ENCODE measurements around the gene SMIM29.

The SMIM29 gene

GRCh38 chr6:34248727-34249468, at the start of gene SMIM29:
Gene SMIM29, minus strand, starts transcription at chr6:34249006. Its CDS starts 1,215 bp downstream, at chr6:34247791.
- Mint-ChIP-seq H3K4me1 (peaks cover 41% of the 10 kb centered on the region), H3K4me3 (peak within 1 kb of the TSS; percentile 89), H3K27ac (peak within 1 kb of the TSS; percentile 91), H3K36me3 (peaks cover 49% of the 10 kb centered on the region), H3K9me3 (no peaks in the 10 kb centered on the region)
- ATAC-seq (peak; percentile 87), DNase-seq (ENCODE audit: low spot score in 2 of 2) (peak; percentile 99)

DNA sequence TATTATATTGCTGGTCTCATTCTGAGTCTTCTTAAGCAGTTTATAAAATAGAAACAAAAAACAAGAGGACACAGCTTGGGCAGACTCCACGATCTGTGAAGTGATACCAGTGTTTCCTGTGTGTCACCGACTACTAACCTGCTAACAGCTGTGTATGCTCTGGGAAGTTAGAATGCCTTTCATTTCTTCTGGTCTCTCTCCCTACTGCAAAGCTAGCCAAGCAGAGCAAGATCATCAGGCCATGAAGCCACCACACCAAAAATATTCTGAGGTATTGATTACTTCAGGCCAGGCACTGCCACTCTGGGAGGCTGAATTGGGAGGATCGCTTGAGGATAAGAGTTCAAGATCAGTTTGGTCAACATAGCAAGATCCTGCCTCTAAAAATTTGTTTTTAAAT, 46.9 kb upstream of the SMIM29 start:
- Mint-ChIP-seq H3K4me3 (no peak overlapping the region), H3K4me1 (peaks cover 6% of the 10 kb centered on the region), H3K27ac (peak overlapping the region; percentile 66), H3K9me3 (no peaks in the 10 kb centered on the region), H3K36me3 (peaks cover 41% of the 10 kb centered on the region)
- DNase-seq (ENCODE audit: low spot score in 2 of 2) (no peak), ATAC-seq (peak; percentile 96)

GRCh38 chr6:34292954-34293353, 44.1 kb upstream of the SMIM29 start:
- H3K4me3 Mint-ChIP-seq: no peak overlapping the region
- ATAC-seq (no peak), DNase-seq (ENCODE audit: low spot score in 2 of 2) (no peak)
- no peak overlapping the region for H3K27ac Mint-ChIP-seq
- H3K4me1 Mint-ChIP-seq: peaks cover 6% of the 10 kb centered on the region
- no peaks in the 10 kb centered on the region for H3K9me3 Mint-ChIP-seq
- peaks cover 65% of the 10 kb centered on the region for H3K36me3 Mint-ChIP-seq

GRCh38 chr6:34289137-34289536, 40.3 kb upstream of the SMIM29 start:
- Mint-ChIP-seq H3K9me3 (no peaks in the 10 kb centered on the region), H3K36me3 (peaks cover 62% of the 10 kb centered on the region), H3K4me3 (no peak overlapping the region), H3K4me1 (no peaks in the 10 kb centered on the region), H3K27ac (peak overlapping the region; percentile 72)
- no peak for ATAC-seq
- DNase-seq (ENCODE audit: low spot score in 2 of 2): no peak

- DNase-seq (ENCODE audit: low spot score in 2 of 2) (peak in 1 of 2 donors; percentile 54), ATAC-seq (peak; percentile 66)
- no peaks in the 10 kb centered on the region for H3K9me3 Mint-ChIP-seq
- H3K36me3 Mint-ChIP-seq: peaks cover 57% of the 10 kb centered on the region
- H3K27ac Mint-ChIP-seq: peak overlapping the region; percentile 72
- no peaks in the 10 kb centered on the region for H3K4me1 Mint-ChIP-seq
- H3K4me3 Mint-ChIP-seq: no peak overlapping the region
Measured at GRCh38 chr6:34288581-34288980, 39.8 kb upstream of the SMIM29 start.

DNA sequence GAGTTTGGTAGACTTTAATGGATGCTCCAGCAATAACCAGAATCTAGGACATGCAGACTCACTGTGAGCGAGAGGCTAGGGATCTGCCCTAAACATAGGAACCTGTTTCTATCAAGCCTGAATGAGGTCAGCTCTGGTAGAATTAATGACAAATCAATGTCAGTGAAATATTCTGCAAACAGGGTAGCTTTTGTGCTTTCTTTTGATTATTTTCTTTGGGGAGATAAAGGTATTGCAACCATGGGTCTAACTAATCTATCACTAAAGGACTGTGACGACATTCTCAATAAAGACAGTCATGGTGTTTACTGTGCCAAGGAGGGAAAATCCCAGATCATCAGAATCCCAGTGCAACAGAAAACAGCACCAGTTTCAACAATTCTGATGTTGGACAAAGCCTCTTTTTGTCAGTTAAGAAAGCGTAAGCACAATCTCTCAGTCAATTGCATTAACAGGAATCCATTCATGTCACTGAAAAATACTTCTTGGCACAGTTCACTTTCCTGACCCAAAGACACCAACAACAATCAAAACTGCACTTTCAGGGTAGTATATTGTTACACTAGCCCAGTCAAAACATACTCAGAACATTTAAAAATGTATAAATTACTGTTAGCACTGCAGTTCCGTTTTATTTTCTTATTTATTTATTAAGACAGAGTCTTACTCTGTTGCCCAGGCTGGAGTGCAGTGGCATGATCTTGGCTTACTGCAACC, 36.8 kb upstream of the SMIM29 start:
- ATAC-seq (no peak), DNase-seq (ENCODE audit: low spot score in 2 of 2) (no peak)
- no peaks in the 10 kb centered on the region for H3K4me1 Mint-ChIP-seq
- peak overlapping the region; percentile 50 for H3K27ac Mint-ChIP-seq
- H3K4me3 Mint-ChIP-seq: no peak overlapping the region
- peaks cover 38% of the 10 kb centered on the region for H3K36me3 Mint-ChIP-seq
- no peaks in the 10 kb centered on the region for H3K9me3 Mint-ChIP-seq

DNA sequence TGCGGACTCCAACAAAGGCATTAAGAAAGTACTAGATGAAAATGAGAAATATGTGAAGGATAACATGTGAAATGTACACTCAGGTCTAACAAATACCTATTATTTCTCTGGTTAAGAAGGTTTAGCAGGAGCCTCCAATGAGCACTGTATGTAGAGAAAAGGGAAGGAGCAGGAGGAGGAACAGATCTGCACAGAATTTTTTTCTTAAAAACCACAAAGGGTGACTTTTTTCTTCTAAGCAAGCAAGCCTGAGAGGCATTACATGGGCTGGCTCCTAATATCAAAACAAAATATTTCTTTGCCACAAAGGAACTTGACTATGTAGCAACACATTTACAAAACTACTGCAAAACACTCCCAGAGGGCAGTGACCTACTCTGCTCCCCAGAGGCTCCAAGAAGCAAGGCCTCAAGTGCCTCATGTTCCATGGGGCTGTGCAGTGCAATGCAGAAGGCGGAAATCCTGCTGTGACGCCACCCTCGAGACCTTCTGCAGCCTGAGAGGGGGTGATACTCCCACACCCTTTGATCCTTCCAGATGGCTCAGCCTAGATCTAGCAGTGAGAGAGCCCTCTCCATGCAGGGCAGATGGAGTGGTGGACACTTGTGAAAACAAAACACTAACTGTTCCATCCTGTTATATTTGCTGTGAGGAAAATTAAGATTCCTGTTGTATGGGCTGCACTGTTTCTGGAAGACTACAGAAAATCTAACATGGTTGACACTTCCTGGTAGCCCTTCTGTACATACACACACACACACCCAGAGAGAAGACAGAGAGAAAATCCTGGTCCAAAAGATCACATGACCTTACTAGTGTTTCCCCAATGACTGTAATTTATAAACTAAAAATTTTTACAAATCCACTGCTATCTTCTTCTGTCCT, 36.0 kb upstream of the SMIM29 start:
- DNase-seq (ENCODE audit: low spot score in 2 of 2) (no peak), ATAC-seq (no peak)
- H3K4me1 Mint-ChIP-seq: no peaks in the 10 kb centered on the region
- no peak overlapping the region for H3K4me3 Mint-ChIP-seq
- peak overlapping the region; percentile 50 for H3K27ac Mint-ChIP-seq
- peaks cover 33% of the 10 kb centered on the region for H3K36me3 Mint-ChIP-seq
- no peaks in the 10 kb centered on the region for H3K9me3 Mint-ChIP-seq

- Mint-ChIP-seq H3K4me1 (peaks cover 5% of the 10 kb centered on the region), H3K36me3 (peaks cover 15% of the 10 kb centered on the region), H3K4me3 (no peak overlapping the region), H3K9me3 (no peaks in the 10 kb centered on the region), H3K27ac (no peak overlapping the region)
- no peak for ATAC-seq
- no peak for DNase-seq (ENCODE audit: low spot score in 2 of 2)
Measured at GRCh38 chr6:34281702-34282334, 33.0 kb upstream of the SMIM29 start.

- H3K9me3 Mint-ChIP-seq: no peaks in the 10 kb centered on the region
- no peak for DNase-seq (ENCODE audit: low spot score in 2 of 2)
- peaks cover 9% of the 10 kb centered on the region for H3K4me1 Mint-ChIP-seq
- ATAC-seq: no peak
- peaks cover 6% of the 10 kb centered on the region for H3K36me3 Mint-ChIP-seq
- no peak overlapping the region for H3K4me3 Mint-ChIP-seq
- no peak overlapping the region for H3K27ac Mint-ChIP-seq
Measured at GRCh38 chr6:34280216-34280615, 31.4 kb upstream of the SMIM29 start.

DNA sequence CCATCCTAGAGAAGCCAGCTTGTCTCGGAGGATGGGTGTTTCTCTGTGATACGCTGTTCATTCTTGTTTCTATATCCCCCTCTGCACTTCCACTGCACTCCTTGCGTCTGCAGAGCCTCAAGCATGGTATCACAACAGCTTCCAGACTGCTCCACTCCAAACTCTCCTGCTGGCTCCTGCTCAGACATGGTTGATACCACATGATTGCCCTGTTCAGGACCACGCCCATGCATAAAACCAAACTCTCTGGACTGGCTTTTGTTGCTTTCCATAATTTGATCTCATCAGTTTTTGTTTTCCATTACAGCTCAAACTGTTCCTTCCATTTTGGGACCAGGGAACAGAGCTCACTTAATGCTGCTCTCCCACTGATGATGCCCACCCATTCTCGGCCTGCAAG, 30.0 kb upstream of the SMIM29 start:
- H3K36me3 Mint-ChIP-seq: peaks cover 6% of the 10 kb centered on the region
- no peaks in the 10 kb centered on the region for H3K9me3 Mint-ChIP-seq
- no peak overlapping the region for H3K27ac Mint-ChIP-seq
- H3K4me3 Mint-ChIP-seq: no peak overlapping the region
- DNase-seq (ENCODE audit: low spot score in 2 of 2): no peak
- H3K4me1 Mint-ChIP-seq: peaks cover 9% of the 10 kb centered on the region
- ATAC-seq: no peak

DNA sequence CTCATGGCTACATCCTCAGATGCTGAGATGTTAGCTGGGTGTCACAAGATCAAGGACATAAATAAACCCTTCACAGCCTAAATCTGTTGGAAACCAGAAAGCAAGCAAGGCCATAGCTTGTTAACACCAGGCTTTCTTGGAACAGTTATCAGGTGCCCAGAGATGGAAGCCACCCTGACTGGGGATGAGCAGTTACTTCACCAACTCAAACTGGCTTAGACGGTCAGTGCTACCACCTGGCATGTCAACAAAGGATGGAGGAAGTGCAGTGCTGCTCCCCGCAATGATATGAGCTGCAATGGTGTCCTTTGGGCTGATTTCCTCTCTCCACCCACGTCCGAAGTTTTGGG, 28.9 kb upstream of the SMIM29 start:
- DNase-seq (ENCODE audit: low spot score in 2 of 2) (no peak), ATAC-seq (no peak)
- Mint-ChIP-seq H3K9me3 (no peaks in the 10 kb centered on the region), H3K4me1 (peaks cover 9% of the 10 kb centered on the region), H3K36me3 (peaks cover 6% of the 10 kb centered on the region), H3K27ac (peak overlapping the region; percentile 5), H3K4me3 (no peak overlapping the region)

DNA sequence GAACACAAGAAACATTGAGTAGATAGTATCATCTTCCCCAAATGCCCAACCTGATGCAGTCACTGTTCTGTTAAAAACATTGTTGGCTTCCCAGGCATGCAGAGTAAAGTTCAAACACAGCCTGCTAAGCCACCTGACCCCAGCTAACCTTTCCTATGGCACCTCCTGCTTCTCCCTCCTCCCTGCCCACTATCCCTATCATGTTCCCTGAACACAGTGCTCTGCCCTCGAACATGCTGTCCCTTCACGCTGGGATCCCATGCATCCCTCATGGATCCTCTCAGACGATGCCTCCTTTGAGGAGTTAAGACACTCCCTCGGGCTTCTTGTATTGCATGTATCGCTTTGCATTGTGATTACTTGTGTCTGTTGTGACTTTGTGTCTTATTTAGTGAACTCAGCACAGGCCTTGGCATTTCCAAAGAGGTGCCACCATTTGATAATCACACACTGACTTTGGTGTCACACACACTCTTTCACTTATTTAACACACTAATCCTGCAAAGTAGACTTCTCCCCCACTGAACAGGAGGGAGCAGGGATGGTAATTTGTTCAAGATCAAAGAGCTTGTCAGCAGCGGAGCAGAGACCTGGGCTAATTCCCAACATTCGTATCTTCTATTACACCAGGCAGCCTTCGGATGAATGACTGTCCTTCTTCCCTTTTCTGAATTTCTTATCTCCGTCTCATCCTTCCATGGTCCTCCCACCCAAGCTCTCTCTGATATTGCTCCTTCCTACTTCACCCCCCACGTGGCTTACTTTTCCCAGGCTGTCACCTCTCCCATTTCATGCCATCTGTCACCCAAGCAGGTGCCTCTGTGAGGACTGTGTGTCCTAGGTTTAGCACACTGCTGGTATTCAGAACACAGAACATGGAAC, 28.3 kb upstream of the SMIM29 start:
- no peak for DNase-seq (ENCODE audit: low spot score in 2 of 2)
- Mint-ChIP-seq H3K9me3 (no peaks in the 10 kb centered on the region), H3K27ac (peak overlapping the region; percentile 5), H3K4me1 (peaks cover 9% of the 10 kb centered on the region), H3K4me3 (no peak overlapping the region), H3K36me3 (peaks cover 6% of the 10 kb centered on the region)
- ATAC-seq: no peak

- DNase-seq (ENCODE audit: low spot score in 2 of 2): no peak
- H3K27ac Mint-ChIP-seq: no peak overlapping the region
Measured at GRCh38 chr6:34276191-34276590, 27.4 kb upstream of the SMIM29 start.

DNA sequence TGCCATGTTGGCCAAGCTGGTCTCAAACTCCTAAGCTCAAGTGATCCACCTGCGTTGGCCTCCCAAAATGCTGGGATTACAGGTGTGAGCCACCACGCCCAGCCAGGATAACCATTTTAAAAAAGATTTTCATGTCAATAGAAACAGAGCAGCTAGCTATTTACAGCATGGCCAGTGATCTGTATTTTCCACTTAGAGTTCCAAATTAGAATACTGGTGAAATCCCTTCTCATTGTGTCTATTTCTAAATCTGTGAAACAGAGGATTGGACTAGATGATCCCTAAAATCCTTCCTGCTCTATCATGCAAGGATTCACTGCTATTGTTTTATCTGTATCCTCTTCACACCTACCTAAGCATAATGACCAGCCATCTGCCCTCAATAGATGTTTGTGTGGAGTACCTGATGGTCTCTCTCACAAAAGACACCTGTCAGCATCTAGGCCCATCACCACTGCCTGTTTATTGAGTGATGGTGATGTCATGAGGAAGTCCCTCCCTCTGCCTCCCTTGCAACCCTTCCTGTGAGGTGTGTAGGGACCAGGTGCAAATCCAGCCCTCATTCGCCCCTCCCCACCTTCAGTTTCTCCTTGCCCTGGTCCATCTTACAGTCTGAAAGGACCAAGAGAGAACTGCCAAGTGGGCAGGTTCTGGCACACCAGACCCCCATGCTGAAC, 26.5 kb upstream of the SMIM29 start:
- ATAC-seq (peak; percentile 16), DNase-seq (ENCODE audit: low spot score in 2 of 2) (no peak)
- H3K36me3 Mint-ChIP-seq: peaks cover 6% of the 10 kb centered on the region
- H3K4me3 Mint-ChIP-seq: no peak overlapping the region
- H3K27ac Mint-ChIP-seq: no peak overlapping the region
- H3K4me1 Mint-ChIP-seq: peaks cover 9% of the 10 kb centered on the region
- no peaks in the 10 kb centered on the region for H3K9me3 Mint-ChIP-seq

More at GRCh38 chr6:34276191-34276590, 27.4 kb upstream of the SMIM29 start:
- H3K4me3 Mint-ChIP-seq: no peak overlapping the region
- no peaks in the 10 kb centered on the region for H3K9me3 Mint-ChIP-seq
- H3K36me3 Mint-ChIP-seq: peaks cover 6% of the 10 kb centered on the region
- H3K4me1 Mint-ChIP-seq: peaks cover 9% of the 10 kb centered on the region
- no peak for ATAC-seq

All from stimulated activated effector memory CD8-positive, alpha-beta T cell treated with anti-CD3 and anti-CD28 coated beads, Interleukin-12 subunit alpha, Interleukin-12 subunit beta, amount 100 ng/mL, for 72 hours (primary cell).